GF-D8 (cell line): ENCODE measurements around the gene TESPA1.
A peak's percentile ranks its signal among the peaks of the same experiment; 100 is the strongest.

Experiments
- DNase-seq: peaks from one replicate; lab custom pipeline; 2025; lab: John Stamatoyannopoulos, UW

TESPA1 gene

GRCh38 chr12:54983536-54984101 is 943 bp downstream of the TESPA1 start:
- no peak for DNase-seq

- DNase-seq, result no peak
Observed at GRCh38 chr12:54981796-54982195, 2.8 kb downstream of the TESPA1 start.

- peak; percentile 45 for DNase-seq
Observed at GRCh38 chr12:54980341-54980740, 4.2 kb downstream of the TESPA1 start.

- peak; percentile 90 for DNase-seq
Observed at GRCh38 chr12:54977857-54978256, 6.7 kb downstream of the TESPA1 start.

- DNase-seq, result no peak
Observed at GRCh38 chr12:54977155-54977554, 7.4 kb downstream of the TESPA1 start.

GRCh38 chr12:54975875-54976274 is 8.7 kb downstream of the TESPA1 start:
- DNase-seq, result no peak

GRCh38 chr12:54975272-54975671 is 9.3 kb downstream of the TESPA1 start:
- no peak for DNase-seq

GRCh38 chr12:54974279-54974678 is 10.3 kb downstream of the TESPA1 start:
- no peak for DNase-seq

- no peak for DNase-seq
Observed at GRCh38 chr12:54973556-54973955, 11.0 kb downstream of the TESPA1 start.

- no peak for DNase-seq
Observed at GRCh38 chr12:54970741-54971140, 13.8 kb downstream of the TESPA1 start.

- peak; percentile 15 for DNase-seq
Observed at GRCh38 chr12:54968181-54968730, 16.3 kb downstream of the TESPA1 start.

GRCh38 chr12:54967461-54967860 is 17.1 kb downstream of the TESPA1 start:
- peak; percentile 7 for DNase-seq

GRCh38 chr12:54961190-54961589 is 23.4 kb downstream of the TESPA1 start:
- no peak for DNase-seq

GRCh38 chr12:54959291-54960018 is 25.1 kb downstream of the TESPA1 start:
- DNase-seq, result no peak

- DNase-seq, result peak; percentile 7
Observed at GRCh38 chr12:54958048-54958658, 26.4 kb downstream of the TESPA1 start.

- no peak for DNase-seq
Observed at GRCh38 chr12:54956818-54957641, 27.5 kb downstream of the TESPA1 start.

- DNase-seq, result no peak
Observed at GRCh38 chr12:54956322-54956721, 28.2 kb downstream of the TESPA1 start.

GRCh38 chr12:54954801-54955200 is 29.8 kb downstream of the TESPA1 start:
- DNase-seq, result no peak

- DNase-seq, result no peak
Observed at GRCh38 chr12:54954228-54954627, 30.3 kb downstream of the TESPA1 start.

- no peak for DNase-seq
Observed at GRCh38 chr12:54950071-54950727, 34.4 kb downstream of the TESPA1 start.

- no peak for DNase-seq
Observed at GRCh38 chr12:54949073-54949711, 35.4 kb downstream of the TESPA1 start.
